Trophoblast cell (in vitro differentiated cells and primary cell): ENCODE data around the gene ZNF609.
"Not testable (repeated sequence)": the region's sequence is repeated elsewhere in the genome, so short reads cannot be mapped to it uniquely, and the experiment has no call there.

Experiments used
- DNase-seq, 2 donors: peaks; one replicate each; pipeline ENCODE4 v3.0.0-alpha.2; 2016
- H2AFZ ChIP-seq: 2 replicates; pipeline ENCODE4 v1.6.1; 2013; ENCODE audit warnings: low read length, moderate library complexity, mild to moderate bottlenecking; ENCODE audit not compliant: insufficient read depth, poor library complexity
- H2AK5ac ChIP-seq: 2 replicates; pipeline ENCODE4 v1.6.1; 2013; ENCODE audit warnings: mild to moderate bottlenecking, low read length
- H2BK120ac ChIP-seq: 2 replicates; pipeline ENCODE4 v1.6.1; 2013; ENCODE audit warnings: low read length, mild to moderate bottlenecking, moderate library complexity; ENCODE audit not compliant: insufficient read depth, poor library complexity
- H2BK12ac ChIP-seq: 2 replicates; pipeline ENCODE4 v1.6.1; 2013; ENCODE audit warnings: mild to moderate bottlenecking, low read length, moderate library complexity
- H2BK5ac ChIP-seq: 2 replicates; pipeline ENCODE4 v1.6.1; 2013; ENCODE audit warnings: low read length, low read depth, moderate library complexity, mild to moderate bottlenecking; ENCODE audit not compliant: poor library complexity
- H3K14ac ChIP-seq: 2 replicates; pipeline ENCODE4 v1.6.1; 2013; ENCODE audit warnings: mild to moderate bottlenecking, low read length
- H3K18ac ChIP-seq: 2 replicates; pipeline ENCODE4 v1.6.1; 2013; ENCODE audit warnings: mild to moderate bottlenecking, low read length
- H3K23ac ChIP-seq: 2 replicates; pipeline ENCODE4 v1.6.1; 2013; ENCODE audit warnings: low read length
- H3K27ac ChIP-seq: 2 replicates; pipeline ENCODE4 v1.5.1; 2013; ENCODE audit warnings: low read depth, mild to moderate bottlenecking, inconsistent platforms, low read length, moderate library complexity
- H3K27me3 ChIP-seq: 2 replicates; pipeline ENCODE4 v1.6.1; 2013; ENCODE audit warnings: inconsistent platforms, mild to moderate bottlenecking, low read length, moderate library complexity; ENCODE audit not compliant: insufficient read depth
- H3K36me3 ChIP-seq, 2 experiments: 1 replicate in 1 of 2; 2 replicates in 1 of 2; pipeline ENCODE4 v1.6.1; 2013; ENCODE audit warnings: low read length in 2 of 2, mild to moderate bottlenecking in 2 of 2, moderate library complexity in 1 of 2; ENCODE audit not compliant: insufficient read depth in 2 of 2, control insufficient read depth in 1 of 2
- H3K4ac ChIP-seq: 2 replicates; pipeline ENCODE4 v1.6.1; 2013; ENCODE audit warnings: low read depth, mild to moderate bottlenecking, low read length, moderate library complexity
- H3K4me1 ChIP-seq, 2 experiments: 1 replicate in 1 of 2; 2 replicates in 1 of 2; pipeline ENCODE4 v1.6.1; 2013; ENCODE audit warnings: low read length in 2 of 2, mild to moderate bottlenecking in 2 of 2, moderate library complexity in 1 of 2; ENCODE audit not compliant: insufficient read depth in 2 of 2, control insufficient read depth in 1 of 2
- H3K4me2 ChIP-seq: 2 replicates; pipeline ENCODE4 v1.6.1; 2013; ENCODE audit warnings: inconsistent platforms, mild to moderate bottlenecking, low read length, moderate library complexity
- H3K4me3 ChIP-seq: 2 replicates; pipeline ENCODE4 v1.5.1; 2013; ENCODE audit warnings: mild to moderate bottlenecking, low read depth, low read length, inconsistent platforms
- H3K79me1 ChIP-seq: one replicate; pipeline ENCODE4 v1.6.1; 2013; ENCODE audit warnings: low read length
- H3K79me2 ChIP-seq: 2 replicates; pipeline ENCODE4 v1.6.1; 2013; ENCODE audit warnings: low read length, mild to moderate bottlenecking; ENCODE audit not compliant: control insufficient read depth, insufficient read depth, poor library complexity
- H3K9ac ChIP-seq: 2 replicates; pipeline ENCODE4 v1.6.1; 2013; ENCODE audit warnings: mild to moderate bottlenecking, low read length
- H3K9me3 ChIP-seq: 2 replicates; pipeline ENCODE4 v1.6.1; 2013; ENCODE audit warnings: low read depth, mild to moderate bottlenecking, control low read depth, inconsistent platforms, low read length; ENCODE audit not compliant: insufficient read depth
- H4K12ac ChIP-seq: 2 replicates; pipeline ENCODE4 v1.6.1; 2013; ENCODE audit warnings: low read depth, mild to moderate bottlenecking, low read length, moderate library complexity
- H4K8ac ChIP-seq: 2 replicates; pipeline ENCODE4 v1.6.1; 2013; ENCODE audit warnings: low read depth, mild to moderate bottlenecking, low read length, moderate library complexity
- H4K91ac ChIP-seq: one replicate; pipeline ENCODE4 v1.6.1; 2013; ENCODE audit warnings: low read depth, mild to moderate bottlenecking, low read length, moderate library complexity
- WGBS: extraction: QIAGEN DNeasy Blood & Tissue Kit; methylation state at CpG from one replicate; pipeline ENCODE4 v1.1.7; 2013; ENCODE audit warnings: missing lambda C conversion rate; ENCODE audit not compliant: insufficient read length, insufficient coverage; ENCODE audit errors: extremely low coverage; 5-methylcytosine and 5-hydroxymethylcytosine counted together

Gene ZNF609

GRCh38 chr15:64485796-64486195 lies 25.4 kb downstream of the ZNF609 start:
- no peak overlapping the region for H3K27ac ChIP-seq
- no peaks in the 10 kb centered on the region for H3K79me2 ChIP-seq
- no peak overlapping the region for H4K12ac ChIP-seq
- H3K9ac ChIP-seq: no peak overlapping the region
- H2AK5ac ChIP-seq: no peak overlapping the region
- DNase-seq: no peak
- no peak overlapping the region for H3K4me3 ChIP-seq
- no peak overlapping the region for H3K18ac ChIP-seq
- H3K4me2 ChIP-seq: no peak overlapping the region
- no peak overlapping the region for H2AFZ ChIP-seq
- no peaks in the 10 kb centered on the region for H3K9me3 ChIP-seq
- no peak overlapping the region for H2BK12ac ChIP-seq
- no peak overlapping the region for H3K14ac ChIP-seq
- no peaks in the 10 kb centered on the region for H3K79me1 ChIP-seq
- no peaks in the 10 kb centered on the region for H3K27me3 ChIP-seq
- no peak overlapping the region for H4K91ac ChIP-seq
- H3K23ac ChIP-seq: no peak overlapping the region
- H3K36me3 ChIP-seq: peaks cover 4 to 12% of the 10 kb centered on the region in 2 experiments
- no peaks in the 10 kb centered on the region for H3K4me1 ChIP-seq
- H2BK5ac ChIP-seq: no peak overlapping the region
- H4K8ac ChIP-seq: no peak overlapping the region
- no peak overlapping the region for H3K4ac ChIP-seq
- no peak overlapping the region for H2BK120ac ChIP-seq

GRCh38 chr15:64490598-64491259 lies 30.4 kb downstream of the ZNF609 start:
- Histone ChIP-seq H2AK5ac (no peak overlapping the region), H3K36me3 (peaks cover 4 to 11% of the 10 kb centered on the region in 2 experiments), H3K27me3 (no peaks in the 10 kb centered on the region), H3K4me3 (no peak overlapping the region), H3K27ac (no peak overlapping the region), H3K9ac (no peak overlapping the region), H3K18ac (no peak overlapping the region), H2BK120ac (no peak overlapping the region), H3K79me2 (no peaks in the 10 kb centered on the region), H4K91ac (no peak overlapping the region), H3K4ac (no peak overlapping the region), H2BK12ac (no peak overlapping the region), H2BK5ac (no peak overlapping the region), H3K23ac (no peak overlapping the region), H3K4me1 (peaks cover 0 to 2% of the 10 kb centered on the region in 2 experiments), H2AFZ (no peak overlapping the region), H3K79me1 (no peaks in the 10 kb centered on the region), H4K8ac (no peak overlapping the region), H3K14ac (no peak overlapping the region), H3K9me3 (no peaks in the 10 kb centered on the region), H4K12ac (no peak overlapping the region), H3K4me2 (no peak overlapping the region)
- DNase-seq: peak; percentile 34 to 63

- peak overlapping the region; percentile 49 for H2BK5ac ChIP-seq
- no peak overlapping the region for H3K4me3 ChIP-seq
- no peak overlapping the region for H3K9ac ChIP-seq
- H2AK5ac ChIP-seq: no peak overlapping the region
- WGBS: no CpG with 5 or more reads among the region's 2 CpGs
- H4K12ac ChIP-seq: no peak overlapping the region
- no peak overlapping the region for H3K23ac ChIP-seq
- H2BK12ac ChIP-seq: peak overlapping the region; percentile 49
- H3K14ac ChIP-seq: no peak overlapping the region
- H3K9me3 ChIP-seq: no peaks in the 10 kb centered on the region
- H3K18ac ChIP-seq: peak overlapping the region; percentile 65
- peaks cover 0 to 2% of the 10 kb centered on the region in 2 experiments for H3K4me1 ChIP-seq
- no peaks in the 10 kb centered on the region for H3K79me1 ChIP-seq
- H3K36me3 ChIP-seq: peaks cover 3 to 10% of the 10 kb centered on the region in 2 experiments
- H4K8ac ChIP-seq: peak overlapping the region; percentile 38
- no peak overlapping the region for H2BK120ac ChIP-seq
- H3K4me2 ChIP-seq: no peak overlapping the region
- H3K79me2 ChIP-seq: no peaks in the 10 kb centered on the region
- DNase-seq: no peak
- no peak overlapping the region for H3K27ac ChIP-seq
- H3K27me3 ChIP-seq: no peaks in the 10 kb centered on the region
- no peak overlapping the region for H2AFZ ChIP-seq
- peak overlapping the region; percentile 55 for H3K4ac ChIP-seq
- H4K91ac ChIP-seq: no peak overlapping the region
These were observed 33.3 kb downstream of the ZNF609 start for GRCh38 chr15:64493641-64494040.

- H3K23ac ChIP-seq, DNase-seq: not testable (repeated sequence)
These were observed 35.6 kb downstream of the ZNF609 start for GRCh38 chr15:64495968-64496367.

More at GRCh38 chr15:64495968-64496367, 35.6 kb downstream of the ZNF609 start:
- not testable (repeated sequence) for H3K27ac ChIP-seq, H3K4me1 ChIP-seq, H2AFZ ChIP-seq, H3K4me3 ChIP-seq, H3K27me3 ChIP-seq, H3K4ac ChIP-seq, H2BK120ac ChIP-seq, H4K91ac ChIP-seq, H3K4me2 ChIP-seq, H2BK5ac ChIP-seq, H4K12ac ChIP-seq, H3K79me1 ChIP-seq, H4K8ac ChIP-seq, H3K9ac ChIP-seq, H3K9me3 ChIP-seq, H2AK5ac ChIP-seq, H3K79me2 ChIP-seq, H3K18ac ChIP-seq, H2BK12ac ChIP-seq, H3K14ac ChIP-seq
- WGBS: no CpG with 5 or more reads among the region's 2 CpGs
- H3K36me3 ChIP-seq: peaks cover 17% of the 10 kb centered on the region in 2 experiments
